NCI-H1048 (cell line): ENCODE results near the gene STK11IP.

ENCODE experiments used
- DNase-seq: peaks from one replicate; lab custom pipeline; 2025; lab: John Stamatoyannopoulos, UW

STK11IP gene

GRCh38 chr2:219656526-219656925, 58.9 kb downstream of the STK11IP start:
- no peak for DNase-seq

GRCh38 chr2:219658196-219658846, 60.7 kb downstream of the STK11IP start:
- no peak for DNase-seq

GRCh38 chr2:219658874-219659273, 61.2 kb downstream of the STK11IP start:
- no peak for DNase-seq

GRCh38 chr2:219661197-219661954, 63.7 kb downstream of the STK11IP start:
- no peak for DNase-seq

GRCh38 chr2:219661955-219662395, 64.3 kb downstream of the STK11IP start:
- DNase-seq, result no peak

GRCh38 chr2:219662566-219662965, 64.9 kb downstream of the STK11IP start:
- no peak for DNase-seq

- DNase-seq, result no peak
These were observed 65.6 kb downstream of the STK11IP start for GRCh38 chr2:219663116-219663762.

- DNase-seq, result no peak
These were observed 66.4 kb downstream of the STK11IP start for GRCh38 chr2:219664041-219664440.

- DNase-seq, result no peak
These were observed 67.3 kb downstream of the STK11IP start for GRCh38 chr2:219664944-219665343.

GRCh38 chr2:219665926-219666325, 68.3 kb downstream of the STK11IP start:
- DNase-seq, result no peak
